ENCODE data around the gene GRP.

Gene GRP

GRCh38 chr18:59219672-59220163, at the start of gene GRP:
Gene GRP (plus strand): TSS chr18:59220158. CDS start chr18:59220266, 108 bp downstream.
- DNase-seq, result no peak

GRCh38 chr18:59172664-59173249, 47.2 kb upstream of the GRP start:
- no peak for DNase-seq

DNA sequence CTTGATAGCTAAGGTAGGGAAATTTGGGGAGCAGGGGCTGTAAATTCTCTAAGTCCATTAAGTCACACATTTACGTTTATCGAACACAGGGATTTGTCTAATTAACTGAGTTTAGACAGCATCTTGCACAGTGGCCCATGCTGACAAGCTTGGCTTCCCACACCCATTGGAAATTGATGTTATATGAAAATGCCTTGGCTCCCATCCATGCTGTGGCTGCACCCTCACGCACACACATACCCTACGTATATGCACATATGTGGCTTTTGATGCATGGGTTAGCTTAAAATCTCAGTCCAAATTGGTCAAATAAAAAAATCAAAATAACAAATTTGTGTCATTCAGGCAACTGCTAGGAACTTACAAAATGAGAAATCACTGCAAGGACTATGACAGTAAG, 42.5 kb upstream of the GRP start:
- no peak for DNase-seq

DNA sequence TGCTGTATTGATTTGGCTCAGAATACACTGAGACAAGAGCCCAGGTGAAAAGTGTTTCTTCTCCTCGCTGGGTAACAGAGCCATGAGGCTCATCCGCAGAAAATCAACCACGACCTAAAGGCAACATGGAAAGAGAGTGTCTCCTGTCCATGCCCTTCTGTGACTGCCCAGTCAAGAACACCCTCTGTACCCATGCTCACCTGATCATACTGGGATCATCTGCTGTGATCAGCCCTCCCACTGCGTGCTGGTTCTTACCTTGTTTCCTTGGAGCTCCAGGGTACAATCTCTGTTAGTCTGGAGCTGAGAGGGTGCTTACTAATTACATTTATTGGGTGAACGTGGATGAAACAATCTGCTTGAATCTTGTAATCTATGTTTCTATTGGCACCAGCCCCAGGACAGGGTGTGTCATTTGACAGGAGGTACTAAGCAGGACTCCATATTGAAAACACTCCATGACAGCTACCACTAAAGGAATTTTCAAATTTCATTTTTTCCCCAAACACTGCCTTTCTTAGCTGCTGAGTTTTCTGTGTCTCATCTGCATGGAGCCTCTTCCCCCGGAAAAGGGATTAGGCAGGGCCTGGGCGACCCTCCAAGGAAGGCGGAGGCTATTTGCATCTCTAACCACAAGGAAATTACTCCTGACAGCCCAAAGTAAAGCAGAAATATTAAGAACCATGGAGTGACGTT, 39.7 kb upstream of the GRP start:
- DNase-seq, result no peak

- no peak for DNase-seq
Observed at GRCh38 chr18:59182673-59183072, 37.3 kb upstream of the GRP start.

- DNase-seq, result no peak
Observed at GRCh38 chr18:59189008-59189407, 30.9 kb upstream of the GRP start.

DNA sequence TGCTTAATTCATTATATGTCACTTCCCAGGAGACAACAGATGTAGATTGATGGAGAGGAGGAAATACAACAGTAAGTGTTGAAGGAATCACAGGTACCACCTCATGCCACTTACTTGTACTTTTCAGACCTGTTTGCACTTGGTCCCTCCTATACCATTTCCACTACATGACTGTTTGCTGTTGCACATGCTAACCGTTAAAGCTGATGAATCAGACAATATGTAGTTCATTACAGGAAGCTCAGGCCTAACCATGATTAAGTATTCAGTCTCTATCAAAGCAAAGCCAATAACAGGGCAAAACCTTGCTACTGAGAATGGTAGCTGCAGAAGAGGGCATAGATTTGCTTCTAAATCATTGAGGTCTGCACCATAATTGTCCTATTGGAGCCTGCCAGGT, 30.2 kb upstream of the GRP start:
- no peak for DNase-seq

DNA sequence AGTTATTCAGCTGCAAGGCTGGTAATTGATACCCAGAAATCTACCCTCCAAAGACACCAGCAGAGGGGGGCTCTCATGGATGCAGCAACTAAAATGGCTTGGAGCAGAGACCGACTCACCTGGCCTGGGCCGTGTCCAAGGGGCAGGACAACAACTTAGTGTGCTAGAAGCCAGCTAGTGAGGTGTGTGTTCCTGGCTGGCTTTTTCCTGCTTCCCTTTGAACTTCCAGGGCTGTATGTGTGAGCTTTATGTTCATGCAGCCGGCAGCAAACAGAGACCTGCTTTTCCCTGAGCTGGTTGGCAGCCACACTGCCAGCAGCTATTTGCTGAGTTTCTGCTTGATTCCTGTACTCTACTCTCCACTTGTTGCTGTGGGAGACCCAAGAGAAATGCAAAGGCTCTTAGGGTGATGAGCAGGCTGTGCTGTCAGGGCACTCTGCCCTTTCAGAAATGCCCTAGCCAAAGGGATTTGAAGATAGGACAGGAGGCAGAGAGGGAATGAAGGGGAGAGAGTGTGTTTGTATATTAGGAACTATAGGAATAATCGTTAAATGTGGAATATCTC, 23.7 kb upstream of the GRP start:
- DNase-seq, result no peak

- no peak for DNase-seq
Observed at GRCh38 chr18:59197636-59198035, 22.3 kb upstream of the GRP start.

GRCh38 chr18:59198215-59198614, 21.7 kb upstream of the GRP start:
- DNase-seq, result no peak

DNA sequence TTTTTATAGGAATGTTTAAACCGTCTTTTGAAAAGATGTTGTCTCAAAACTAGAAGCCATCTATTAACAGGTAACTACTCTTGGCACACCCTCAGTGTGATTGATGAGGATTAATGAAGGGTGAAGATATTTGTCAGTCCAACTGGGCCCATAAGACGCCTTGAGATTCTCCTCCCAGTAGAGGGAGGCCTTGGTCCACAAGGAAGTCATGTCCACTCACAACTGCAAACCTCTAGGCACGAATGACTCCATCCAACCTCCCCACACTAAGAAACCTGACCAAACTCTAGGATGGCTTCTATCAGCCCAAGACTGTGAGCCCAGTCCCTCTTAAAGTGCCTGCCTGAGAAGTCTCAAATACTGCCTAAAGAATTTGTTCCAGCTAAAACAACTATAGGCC, 19.2 kb upstream of the GRP start:
- no peak for DNase-seq

DNA sequence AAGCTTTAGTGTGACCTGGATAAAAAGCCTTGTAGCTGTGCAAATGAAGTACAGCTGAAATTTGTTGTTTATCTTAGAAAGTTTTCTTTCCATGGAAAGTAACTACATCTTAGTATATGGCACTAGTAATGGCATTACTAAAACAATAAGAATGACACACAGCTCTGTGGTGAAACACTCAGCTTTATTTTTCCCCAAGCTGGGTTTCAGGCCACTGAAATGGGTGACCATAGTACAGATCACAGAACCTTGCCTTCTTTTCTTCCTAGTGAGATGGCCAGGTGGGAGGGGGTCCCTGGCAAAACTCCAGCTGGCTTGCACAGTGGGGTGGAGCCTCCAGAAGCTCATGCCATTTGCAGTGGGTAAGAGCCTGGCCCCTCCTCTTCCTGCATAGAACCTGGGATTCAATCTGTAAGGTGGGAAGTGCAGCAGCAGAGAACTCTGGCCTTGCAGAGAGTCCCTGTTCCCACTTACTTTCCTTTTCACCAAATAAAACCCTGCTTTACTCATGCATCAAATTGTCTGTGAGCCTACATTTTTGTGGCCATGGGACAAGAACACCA, 17.6 kb upstream of the GRP start:
- no peak for DNase-seq

- no peak for DNase-seq
Observed at GRCh38 chr18:59207506-59207905, 12.5 kb upstream of the GRP start.

- no peak for DNase-seq
Observed at GRCh38 chr18:59208602-59209125, 11.3 kb upstream of the GRP start.

DNA sequence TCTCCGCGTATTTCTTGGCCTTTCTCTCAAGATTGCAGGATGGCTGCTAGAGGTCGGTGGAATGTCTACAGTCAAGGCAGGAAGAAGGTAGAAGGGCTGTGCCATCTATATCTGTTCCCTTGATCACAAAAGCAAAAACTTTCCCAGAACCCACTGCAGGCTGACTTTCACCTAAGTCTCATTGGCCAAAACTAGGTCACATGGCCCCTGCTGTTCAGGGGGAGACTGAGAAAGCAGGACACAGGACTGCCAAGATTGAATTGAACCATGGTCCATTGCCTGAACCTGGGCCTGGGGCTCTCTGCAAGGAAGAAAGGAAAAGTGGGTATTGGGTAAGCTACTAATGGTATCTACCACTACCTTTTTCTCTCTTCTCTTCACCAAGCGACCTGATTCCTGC, 9.7 kb upstream of the GRP start:
- no peak for DNase-seq

DNA sequence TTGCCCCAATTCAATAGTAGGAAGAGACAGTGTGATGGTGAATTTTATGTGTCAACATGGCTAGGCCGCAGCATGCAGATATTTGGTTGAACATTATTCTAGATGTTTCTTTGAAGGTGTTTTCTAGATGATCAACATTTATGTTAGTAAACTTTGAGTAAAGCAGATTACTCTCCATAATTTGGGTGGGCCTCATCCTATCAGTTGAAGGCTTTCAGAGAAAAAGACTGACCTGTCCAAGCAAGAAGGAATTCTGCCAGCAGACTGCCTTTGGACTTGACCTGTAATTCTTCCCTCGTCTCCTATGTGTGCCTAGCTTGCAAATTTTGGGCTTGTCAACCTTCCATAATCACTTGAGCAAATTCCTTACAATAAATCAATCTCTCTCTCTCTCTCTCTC, 8.3 kb upstream of the GRP start:
- no peak for DNase-seq

DNA sequence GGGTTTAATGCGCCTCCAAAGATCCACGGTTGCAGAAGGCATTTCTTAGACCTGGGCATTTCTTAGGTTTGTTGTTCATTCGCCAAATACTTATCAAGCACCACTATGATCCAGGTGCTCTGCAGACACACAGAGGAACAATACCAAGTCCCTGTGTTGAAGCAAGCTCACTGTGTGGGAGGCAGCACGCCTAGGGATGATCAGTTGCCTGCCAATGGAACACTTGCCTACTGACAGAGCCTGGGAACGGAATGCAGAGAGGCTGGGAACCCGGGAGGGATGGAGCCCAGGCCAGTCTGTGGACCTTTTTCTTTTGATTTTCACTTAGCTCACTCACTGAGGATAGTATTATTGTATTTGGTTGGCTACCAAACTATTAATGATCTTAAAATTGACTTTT, 1.9 kb upstream of the GRP start:
- DNase-seq, result no peak

DNA sequence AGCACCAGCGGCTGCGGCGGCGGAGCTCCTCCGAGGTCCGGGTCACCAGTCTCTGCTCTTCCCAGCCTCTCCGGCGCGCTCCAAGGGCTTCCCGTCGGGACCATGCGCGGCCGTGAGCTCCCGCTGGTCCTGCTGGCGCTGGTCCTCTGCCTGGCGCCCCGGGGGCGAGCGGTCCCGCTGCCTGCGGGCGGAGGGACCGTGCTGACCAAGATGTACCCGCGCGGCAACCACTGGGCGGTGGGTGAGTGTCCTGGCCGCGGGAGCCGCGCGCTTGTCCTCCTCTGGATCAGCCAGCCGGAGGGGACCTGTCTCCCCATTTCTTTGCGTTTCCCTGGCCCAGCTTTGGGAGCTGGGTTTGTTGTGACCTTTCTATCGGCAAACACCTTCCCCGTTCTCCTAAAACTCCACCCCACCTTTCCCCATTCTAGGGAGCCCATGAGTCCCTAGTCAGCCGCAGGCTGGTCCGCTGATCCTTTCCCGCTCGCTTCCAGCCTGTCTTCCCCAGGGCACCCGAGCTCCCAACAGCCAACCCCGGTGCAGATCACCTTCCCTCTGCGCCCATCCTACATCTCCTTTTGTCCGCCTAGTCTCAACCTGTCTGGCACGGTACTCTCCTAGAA, 316 bp downstream of the GRP start:
- no peak for DNase-seq

- DNase-seq, result no peak
Observed at GRCh38 chr18:59220784-59221765, 1.1 kb downstream of the GRP start.

DNA sequence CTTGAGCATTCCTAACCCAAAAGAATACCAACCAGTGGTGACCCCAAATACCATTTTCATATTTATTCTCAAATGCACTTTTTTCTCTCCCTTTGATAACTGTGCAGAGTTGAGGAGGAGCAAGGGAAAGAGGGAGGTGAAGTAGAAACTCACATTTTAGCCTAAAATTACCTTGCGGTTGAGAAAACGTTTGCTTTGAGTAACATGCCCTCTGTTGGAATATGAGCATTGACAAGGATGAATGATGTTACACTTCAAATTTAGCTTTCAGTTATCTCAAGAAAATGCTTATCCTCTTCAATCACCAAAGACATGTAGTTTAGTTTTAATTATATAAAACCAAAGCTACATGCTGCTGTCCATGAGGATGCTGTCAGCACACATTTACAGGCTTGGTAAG, 2.4 kb downstream of the GRP start:
- no peak for DNase-seq

DNA sequence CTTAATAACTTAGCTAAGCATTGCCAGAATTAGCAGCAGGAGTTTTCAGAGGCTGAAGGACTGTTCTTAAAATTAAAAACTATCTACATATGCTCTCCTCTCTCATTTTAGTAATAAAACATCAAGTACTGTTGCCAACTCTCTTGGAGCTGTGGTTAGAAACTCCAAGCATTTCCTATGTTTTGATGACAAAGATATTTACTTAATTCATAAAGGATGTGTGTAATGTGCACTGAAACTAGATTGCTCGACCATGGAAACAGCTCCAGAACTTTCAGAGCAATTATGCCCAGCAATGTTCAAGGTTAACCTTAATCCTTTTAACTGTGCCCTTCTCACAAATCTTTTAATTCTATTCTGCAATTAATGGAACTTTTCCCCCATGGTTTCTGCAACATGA, 8.4 kb downstream of the GRP start:
- DNase-seq, result no peak

- DNase-seq, result no peak
Observed at GRCh38 chr18:59229191-59229590, 9.2 kb downstream of the GRP start.
